OCI-LY3 (cell line): ENCODE measurements around the gene KRTAP10-2.

Source experiments
- EZH2phosphoT487 ChIP-seq: fragments of 200-600 bp; shearing (Covaris generic); IDR thresholded peaks from 2 replicates; pipeline ENCODE4 v1.6.1; 2018; ENCODE audit warnings: antibody characterized with exemption, mixed run types, low read depth
- TF ChIP-seq, protein P1 (sequence below): fragments of 200-600, 300-600 bp; sonication (generic); IDR thresholded peaks from 2 replicates; pipeline ENCODE4 v1.5.1; 2014; ENCODE audit warnings: antibody characterized with exemption, low read length, low read depth

DNA sequence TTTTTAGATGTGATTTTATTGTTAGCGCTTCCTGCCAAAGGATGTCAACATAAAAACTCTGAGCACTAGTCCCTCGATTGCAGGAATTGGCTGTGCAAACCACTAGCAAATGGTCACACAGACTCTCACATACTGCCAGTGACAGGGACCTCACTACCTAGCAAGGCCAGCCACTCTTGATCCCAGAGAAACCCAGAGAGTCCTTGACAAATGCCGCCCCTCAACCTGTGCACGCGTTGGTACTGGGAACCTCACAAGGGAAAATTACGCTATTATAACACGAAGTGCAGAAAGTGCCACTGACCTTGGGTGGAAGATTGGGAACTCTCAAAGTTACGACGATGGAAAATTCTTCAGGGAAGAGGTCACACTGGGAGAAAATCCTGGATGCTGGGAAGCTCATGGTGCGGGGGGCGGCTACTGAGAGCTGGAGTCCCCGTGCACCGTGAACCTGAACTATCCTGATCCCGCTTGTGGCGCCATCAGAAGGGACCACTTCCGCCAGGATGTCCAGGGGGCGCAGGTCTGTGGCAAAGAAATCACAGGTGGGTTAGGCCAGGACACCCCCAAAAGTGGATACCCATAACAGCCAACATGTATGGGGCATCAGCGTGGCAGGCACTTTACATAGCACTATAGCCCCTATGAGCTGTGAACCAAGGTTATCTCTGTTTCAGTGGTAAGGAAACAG is 16.3 kb upstream of the KRTAP10-2 start:
- TF ChIP-seq, protein P1, sequence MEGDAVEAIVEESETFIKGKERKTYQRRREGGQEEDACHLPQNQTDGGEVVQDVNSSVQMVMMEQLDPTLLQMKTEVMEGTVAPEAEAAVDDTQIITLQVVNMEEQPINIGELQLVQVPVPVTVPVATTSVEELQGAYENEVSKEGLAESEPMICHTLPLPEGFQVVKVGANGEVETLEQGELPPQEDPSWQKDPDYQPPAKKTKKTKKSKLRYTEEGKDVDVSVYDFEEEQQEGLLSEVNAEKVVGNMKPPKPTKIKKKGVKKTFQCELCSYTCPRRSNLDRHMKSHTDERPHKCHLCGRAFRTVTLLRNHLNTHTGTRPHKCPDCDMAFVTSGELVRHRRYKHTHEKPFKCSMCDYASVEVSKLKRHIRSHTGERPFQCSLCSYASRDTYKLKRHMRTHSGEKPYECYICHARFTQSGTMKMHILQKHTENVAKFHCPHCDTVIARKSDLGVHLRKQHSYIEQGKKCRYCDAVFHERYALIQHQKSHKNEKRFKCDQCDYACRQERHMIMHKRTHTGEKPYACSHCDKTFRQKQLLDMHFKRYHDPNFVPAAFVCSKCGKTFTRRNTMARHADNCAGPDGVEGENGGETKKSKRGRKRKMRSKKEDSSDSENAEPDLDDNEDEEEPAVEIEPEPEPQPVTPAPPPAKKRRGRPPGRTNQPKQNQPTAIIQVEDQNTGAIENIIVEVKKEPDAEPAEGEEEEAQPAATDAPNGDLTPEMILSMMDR = no peak
- TF ChIP-seq EZH2phosphoT487 = no peak
